Peyer's patch (tissue), 4 donors: ENCODE measurements around the gene HRH1.

Experiments
- CTCF ChIP-seq, 6 experiments: fragments of 450-650 bp in 4 of 6; fragments of 200-600 bp in 2 of 6; sonication (generic) in 1 of 6; IDR thresholded peaks; one replicate each; pipeline ENCODE4 v1.5.1; 2017 to 2019; ENCODE audit warnings: antibody characterized with exemption in 6 of 6, mild to moderate bottlenecking in 3 of 6, moderate library complexity in 1 of 6
- POLR2A ChIP-seq, 2 donors: fragments of 450-650 bp; IDR thresholded peaks; one replicate each; pipeline ENCODE4 v1.5.1; 2017; ENCODE audit warnings: antibody characterized with exemption in 2 of 2, mild to moderate bottlenecking in 2 of 2, moderate library complexity in 2 of 2

- no peak for TF ChIP-seq CTCF (IDR thresholded peaks at IDR 0.05)
- no peak for TF ChIP-seq POLR2A (IDR thresholded peaks at IDR 0.05)
These were observed 13.6 kb upstream of the HRH1 start for GRCh38 chr3:11140713-11141104.
